Measurements from ENCODE around the gene EIF4G1. TPM values are rescaled to one million over a fixed set of nuclear protein-coding genes. Genes with fewer than 3 reads are reported as not detected.

EIF4G1 gene
- total RNA-seq, 1 experiment from 2014 or later: 321 TPM

DNA sequence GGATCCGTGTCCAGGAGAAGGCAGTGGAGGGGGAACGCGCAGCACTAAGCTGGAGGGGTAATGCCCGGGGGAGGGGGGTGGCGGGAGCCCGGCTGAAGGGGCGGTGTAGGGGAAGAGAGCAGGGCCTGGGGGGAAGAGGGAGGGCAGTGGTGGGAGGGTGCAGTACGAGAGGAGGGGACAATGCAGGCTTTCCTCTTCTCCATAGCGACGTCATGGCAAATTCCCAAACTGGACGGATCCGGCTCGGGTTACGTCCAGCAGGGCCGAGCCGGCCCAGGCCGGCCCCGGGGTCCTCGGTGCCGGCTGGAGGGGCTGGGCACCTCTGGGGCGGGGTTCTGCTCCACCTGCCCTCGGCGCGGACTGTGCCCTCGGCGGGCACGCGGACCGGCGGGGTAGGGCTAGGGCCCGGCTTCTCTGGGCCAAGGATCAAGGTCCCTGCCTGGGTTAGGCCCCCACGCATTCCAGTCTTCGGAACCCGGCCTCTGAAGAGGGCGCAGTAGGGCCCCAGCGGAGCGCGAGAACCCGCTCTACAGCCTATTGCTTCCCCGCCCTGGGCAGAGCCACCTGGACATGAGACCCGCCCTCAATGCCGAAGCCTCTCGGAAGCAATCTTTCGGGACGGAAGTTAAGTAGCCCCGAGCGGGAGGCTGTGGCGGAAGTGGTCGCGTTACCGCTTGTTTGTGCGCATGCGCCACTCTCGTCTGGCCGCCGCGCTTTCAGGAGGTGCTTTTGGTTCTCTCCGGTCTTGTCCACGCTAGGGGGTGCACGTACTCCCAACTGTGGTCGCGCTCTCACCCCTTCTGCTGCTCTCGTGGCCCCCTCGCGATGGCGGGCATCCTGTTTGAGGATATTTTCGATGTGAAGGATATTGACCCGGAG is 48.5 kb downstream of the EIF4G1 start:
- peak; percentile 96 for DNase-seq (ENCODE audit: low read depth)

DNA sequence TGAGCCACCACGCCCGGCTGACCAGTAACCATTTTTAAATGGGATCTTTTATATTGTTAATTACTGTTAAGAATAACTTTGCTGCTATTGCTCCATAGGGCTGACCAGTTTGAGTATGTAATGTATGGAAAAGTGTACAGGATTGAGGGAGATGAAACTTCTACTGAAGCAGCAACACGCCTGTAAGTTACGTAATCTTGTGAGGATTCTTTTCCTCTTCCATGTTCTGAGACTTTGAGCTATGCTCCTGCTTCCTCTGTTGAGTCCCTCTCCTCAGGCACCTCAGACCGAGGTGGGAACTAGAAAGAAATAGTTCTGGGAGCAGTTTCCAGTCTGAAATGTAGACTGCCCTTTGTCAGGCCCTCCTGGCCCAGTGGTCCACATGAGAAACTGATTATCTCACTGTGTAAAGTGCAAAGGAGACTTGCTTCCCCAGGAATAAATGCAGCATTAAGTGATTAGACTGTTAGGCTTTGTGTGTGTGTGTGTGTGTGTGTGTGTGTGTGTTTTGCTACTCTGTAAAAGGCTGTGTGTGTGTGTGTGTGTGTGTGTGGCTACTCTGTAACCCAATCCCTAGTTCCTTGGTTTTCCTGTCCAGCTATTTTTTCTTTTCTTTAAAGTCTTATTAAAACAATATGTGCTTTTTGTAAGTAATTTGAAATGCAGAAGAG is 52.3 kb downstream of the EIF4G1 start:
- peak; percentile 44 for DNase-seq (ENCODE audit: low read depth)

DNA sequence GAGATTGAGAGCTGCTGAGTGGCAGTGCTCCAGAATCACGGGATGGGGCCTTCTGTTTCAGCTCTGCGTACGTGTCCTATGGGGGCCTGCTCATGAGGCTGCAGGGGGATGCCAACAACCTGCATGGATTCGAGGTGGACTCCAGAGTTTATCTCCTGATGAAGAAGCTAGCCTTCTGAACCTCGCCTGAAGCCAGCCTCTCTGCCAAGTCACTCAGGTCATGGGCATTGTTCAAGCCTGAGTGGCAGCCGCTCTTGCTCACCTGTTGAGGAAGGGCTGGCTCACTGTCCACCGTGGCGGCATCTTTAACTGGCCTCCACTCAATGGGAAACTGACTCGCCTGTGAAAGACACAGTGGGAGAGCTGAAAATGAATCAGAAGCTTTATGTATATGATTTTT is 53.7 kb downstream of the EIF4G1 start:
- DNase-seq (ENCODE audit: low read depth): no peak

DNA sequence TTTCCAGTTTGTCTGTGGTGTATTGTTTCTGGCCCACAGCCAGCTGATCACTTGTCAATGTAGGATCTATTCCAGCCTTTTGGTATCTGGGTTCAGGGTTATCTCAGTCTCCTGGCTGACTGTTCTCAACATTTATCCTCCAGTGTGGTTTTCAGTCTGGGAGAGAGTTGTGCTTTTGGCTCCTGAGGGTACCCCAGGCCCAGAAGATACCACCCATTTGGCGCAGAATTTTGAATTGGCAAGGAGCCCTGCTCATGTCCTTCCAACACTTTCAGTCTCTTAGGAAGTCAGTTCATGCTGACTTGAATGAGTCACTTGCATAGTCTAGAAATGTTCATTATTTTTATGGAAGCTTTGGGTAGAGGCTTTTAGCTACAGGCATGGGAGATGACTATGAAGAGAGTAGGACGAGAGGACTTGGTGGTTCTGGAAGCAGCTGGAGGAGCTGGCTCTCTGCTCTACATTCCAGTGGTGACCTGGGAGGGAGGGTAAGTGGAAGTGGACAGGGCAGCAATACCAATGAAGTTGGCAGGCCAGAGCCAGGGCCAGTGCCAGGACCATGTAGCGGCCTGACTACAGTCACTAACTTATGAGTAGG is 54.3 kb downstream of the EIF4G1 start:
- peak; percentile 71 for DNase-seq (ENCODE audit: low read depth)

DNA sequence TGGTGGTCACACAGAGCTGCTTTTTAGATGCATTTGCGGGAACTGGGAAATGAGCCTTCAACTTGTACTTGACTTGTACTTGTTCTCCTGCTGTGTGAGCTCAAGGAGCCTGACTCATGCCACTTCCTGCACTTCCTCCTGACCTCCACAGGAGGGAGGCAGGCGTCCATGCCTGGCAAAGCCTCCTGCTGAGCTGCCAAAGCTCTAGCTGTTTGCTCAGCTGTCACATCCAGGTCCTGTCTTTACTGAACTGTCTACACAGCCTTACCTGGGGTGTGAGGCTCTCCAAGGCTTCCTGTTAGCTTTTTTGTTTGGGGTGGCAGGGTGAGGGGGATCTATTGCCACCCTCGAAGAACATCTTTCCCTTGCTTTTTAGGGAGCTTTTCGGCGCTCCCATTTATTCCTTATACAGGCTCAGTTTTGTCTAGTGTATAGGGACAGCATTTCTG is 57.2 kb downstream of the EIF4G1 start:
- DNase-seq (ENCODE audit: low read depth): peak; percentile 89

DNA sequence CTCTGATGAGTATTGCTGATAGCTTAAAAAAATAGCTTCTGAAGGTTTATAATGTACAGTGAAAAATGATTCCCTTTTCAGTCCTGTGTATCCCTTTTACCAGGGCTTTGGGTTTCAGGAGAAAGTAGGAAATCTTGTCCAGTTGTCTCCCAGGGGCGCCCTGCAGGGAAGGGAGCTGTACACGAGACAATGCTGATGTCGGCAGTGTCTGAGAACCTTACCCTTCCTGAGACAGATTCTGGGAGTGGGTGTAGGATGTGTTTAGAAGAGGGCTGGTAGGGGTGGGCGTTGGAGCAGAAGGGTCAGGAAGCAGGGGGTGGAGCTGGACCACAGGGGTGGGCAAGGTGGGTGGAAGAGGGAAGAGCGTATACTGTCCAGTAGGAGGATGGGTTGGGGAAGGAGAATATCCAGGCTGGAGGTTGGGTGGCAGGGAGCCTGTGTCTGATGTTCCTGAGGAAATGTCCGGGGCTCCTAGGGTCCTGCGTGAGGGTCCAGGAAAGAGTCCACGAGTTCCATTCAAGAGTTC is 58.0 kb downstream of the EIF4G1 start:
- DNase-seq (ENCODE audit: low read depth): no peak

DNA sequence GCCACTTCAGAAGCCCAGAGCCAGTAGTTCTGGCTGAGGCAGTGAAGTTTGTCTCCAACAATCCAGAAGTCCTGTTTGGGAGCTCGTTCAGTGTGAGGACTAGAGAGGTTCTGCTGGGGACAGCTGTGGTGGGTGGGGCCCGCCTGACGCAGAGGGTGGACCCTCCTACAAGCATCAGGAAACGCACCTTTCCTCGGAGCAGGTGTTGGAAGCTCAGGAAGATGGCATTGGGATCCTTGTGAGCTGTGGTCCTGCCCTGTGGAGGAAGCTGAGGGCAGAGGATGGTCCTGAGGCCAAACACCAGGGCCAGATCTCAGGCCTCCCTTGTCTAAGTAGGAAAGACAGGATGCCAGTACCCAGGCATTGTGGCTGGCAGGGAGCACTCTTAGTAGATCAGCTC is 58.5 kb downstream of the EIF4G1 start:
- DNase-seq (ENCODE audit: low read depth): no peak

DNA sequence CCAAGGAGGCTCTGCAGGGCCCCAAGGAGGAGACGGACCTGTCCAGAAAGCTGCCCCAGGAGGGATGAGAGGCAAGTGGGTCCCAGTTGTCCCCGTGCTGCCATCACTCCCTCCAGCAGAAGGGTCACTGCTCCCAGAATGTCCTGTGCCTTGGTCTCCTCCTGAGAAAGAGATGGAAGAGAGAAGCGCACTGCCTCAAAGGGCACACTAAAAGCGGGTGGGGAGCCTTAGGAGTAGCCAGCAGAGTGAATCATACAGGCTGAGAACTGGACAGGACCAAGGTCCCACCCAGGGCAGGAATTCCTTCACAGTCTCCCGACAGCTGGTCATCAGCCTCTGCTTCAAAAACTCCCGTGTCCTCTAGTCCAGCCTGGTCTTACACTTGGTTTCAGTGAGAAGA is 59.0 kb downstream of the EIF4G1 start:
- DNase-seq (ENCODE audit: low read depth): peak; percentile 61

DNA sequence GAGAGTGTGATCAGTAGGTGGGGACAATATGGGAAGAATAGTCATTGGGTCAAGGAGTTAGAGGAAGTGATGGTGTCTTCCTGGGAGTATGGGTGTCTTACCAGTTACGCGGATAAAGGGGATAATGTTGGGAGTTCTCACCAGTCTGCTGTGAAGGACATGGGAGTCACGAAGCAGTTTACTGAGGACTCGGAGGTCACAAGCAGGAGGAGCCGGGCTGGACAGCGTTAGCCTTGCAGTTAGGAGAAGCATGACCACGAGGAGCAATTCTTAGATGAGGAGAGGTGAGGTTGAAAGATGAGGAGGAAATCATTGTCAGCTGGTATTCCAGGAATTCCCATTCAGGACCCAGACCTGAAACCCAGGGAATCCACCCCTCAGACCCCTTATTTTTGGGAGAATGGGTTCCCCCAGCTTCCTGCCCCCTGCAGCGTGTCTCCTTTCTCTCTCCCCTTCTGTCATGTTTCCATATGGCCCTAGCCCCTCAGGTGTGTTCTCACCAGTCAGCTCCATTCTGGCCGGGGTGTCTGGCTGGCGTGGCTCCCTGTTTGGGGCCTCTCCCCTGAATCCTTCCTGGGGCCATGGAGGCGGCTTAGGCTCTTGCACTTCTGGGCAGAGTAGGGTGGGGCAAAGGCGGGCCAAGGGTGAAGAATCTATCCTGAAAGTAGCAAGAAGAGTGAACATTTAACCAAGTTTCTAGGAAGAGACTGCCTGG is 61.5 kb downstream of the EIF4G1 start:
- DNase-seq (ENCODE audit: low read depth): no peak

DNA sequence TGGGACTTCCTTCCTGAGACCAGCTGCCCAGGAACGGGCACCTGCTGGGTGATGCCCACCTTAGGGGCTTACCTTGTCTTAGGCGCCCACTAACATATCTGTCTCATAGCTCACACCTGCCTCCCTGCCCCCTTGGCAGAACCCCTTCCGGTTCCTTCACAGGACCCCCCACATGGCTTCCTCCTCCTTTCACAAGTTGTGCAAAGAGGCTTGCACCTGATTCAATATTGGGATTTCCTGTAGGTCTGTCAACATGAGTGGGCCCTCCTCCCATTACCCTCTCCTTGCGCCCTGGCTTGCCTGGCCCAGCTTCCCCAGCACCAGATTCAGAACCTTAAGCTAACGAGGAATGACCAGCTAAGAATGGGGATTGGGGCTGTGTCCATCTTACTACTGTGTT is 63.0 kb downstream of the EIF4G1 start:
- no peak for DNase-seq (ENCODE audit: low read depth)

DNA sequence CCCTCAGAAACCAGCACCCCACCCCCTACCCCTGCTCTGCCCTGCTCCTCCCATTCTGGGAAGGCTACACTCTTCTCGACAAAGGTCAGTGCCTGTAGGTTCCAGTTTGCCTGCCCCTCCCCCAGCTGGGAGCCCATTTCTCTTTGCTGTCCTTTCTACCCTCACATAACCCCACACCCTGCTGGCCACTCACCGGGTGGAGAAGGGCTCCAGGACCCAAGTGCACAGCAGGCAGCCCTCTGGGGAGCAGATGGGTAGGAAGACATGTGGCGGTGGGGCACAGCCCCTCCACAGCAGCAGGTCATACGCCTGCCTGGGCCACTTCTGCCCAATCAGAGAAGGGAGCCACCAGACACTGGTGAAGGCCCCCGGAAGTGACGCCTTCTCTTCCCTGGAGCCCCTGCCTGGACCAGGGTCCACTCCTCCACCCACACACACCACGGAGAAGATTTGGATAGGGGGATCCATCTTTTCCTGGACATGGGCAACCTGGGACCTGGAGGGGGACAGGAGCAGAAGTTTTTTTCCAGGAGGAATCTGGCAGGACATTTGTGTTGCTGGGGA is 63.6 kb downstream of the EIF4G1 start, which contains the start of gene THPO:
Gene THPO, minus strand, starts transcription at position 326 of the 564 bp plus-strand sequence. CDS start 1,948 bp downstream, outside the sequence.
- DNase-seq (ENCODE audit: low read depth): no peak

DNA sequence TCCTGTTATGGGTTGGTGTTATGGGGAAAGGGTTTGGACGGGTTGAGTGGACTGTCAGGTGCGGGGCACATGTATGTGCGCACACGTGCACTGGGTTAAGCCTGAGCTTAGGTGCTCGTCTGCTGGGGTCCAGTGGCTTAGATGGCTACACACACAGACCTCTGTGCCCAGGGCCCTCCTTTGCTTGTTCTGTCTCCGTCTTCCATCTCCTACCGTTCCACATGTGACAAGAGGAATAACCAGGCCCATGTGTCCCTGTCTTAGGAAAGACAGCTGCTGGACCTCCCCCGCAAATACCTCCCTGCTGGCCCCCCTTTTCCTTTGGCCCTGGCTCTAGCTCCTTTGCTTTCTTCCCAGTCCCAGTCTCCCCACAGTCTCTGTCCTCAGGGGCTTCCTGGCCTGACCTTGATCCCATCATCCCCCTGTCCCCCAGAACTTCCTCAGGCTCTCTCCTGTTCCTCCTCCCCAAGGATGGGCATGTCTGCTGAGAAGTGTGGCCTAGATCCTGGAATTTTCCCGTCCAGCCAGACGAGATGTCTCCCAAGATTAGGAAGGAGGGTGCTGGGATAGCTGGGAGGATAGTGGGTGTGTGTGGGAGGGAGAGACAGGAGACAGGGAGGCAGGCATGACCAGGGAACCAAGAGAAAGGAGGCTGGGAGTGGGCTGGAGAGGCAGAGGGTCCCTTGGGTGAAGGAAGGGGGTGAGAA is 64.4 kb downstream of the EIF4G1 start:
- DNase-seq (ENCODE audit: low read depth): no peak

DNA sequence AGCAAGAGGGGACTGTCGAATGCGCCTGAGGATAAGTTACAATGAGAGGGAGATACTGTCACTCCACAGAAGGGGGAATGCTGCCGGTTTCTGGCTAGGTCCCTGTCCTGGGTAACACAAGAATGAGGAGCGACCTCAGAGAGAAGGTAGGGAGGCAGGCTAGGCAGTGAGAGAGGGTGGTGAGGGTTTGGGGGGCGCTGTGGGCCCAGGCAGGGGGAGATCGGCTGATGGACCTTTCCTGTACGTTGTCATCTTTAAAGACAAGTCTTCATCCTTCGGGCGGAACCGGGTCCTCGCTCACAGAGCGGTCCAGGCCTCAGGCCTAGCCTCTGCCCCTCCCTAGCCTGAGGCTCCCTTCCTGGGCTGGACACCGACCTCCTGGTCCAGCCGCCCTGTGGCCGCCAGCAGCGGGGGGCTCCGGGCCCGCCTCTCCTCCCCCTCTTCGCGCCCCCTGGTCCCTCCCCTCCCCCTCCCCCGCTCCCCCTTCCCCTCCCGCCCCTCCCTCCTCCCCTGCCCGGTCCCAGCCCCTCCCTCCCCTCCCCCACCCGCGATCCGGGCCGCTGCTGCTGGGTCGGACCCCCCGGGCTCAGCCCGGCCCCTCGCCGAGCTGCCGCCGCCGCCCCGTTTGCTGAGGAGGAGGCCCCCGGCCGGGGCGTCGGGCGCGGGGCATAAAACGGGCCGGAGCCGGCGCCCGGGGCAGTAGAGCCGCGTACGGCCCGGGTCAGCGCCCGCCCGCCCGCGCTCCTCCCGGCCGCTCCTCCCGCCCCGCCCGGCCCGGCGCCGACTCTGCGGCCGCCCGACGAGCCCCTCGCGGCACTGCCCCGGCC is 65.2 kb downstream of the EIF4G1 start, which contains the start of gene CHRD:
Gene CHRD, plus strand, starts transcription at position 697 of the 827 bp plus-strand sequence. CDS start 265 bp downstream, outside the sequence.
- DNase-seq (ENCODE audit: low read depth): no peak

DNA sequence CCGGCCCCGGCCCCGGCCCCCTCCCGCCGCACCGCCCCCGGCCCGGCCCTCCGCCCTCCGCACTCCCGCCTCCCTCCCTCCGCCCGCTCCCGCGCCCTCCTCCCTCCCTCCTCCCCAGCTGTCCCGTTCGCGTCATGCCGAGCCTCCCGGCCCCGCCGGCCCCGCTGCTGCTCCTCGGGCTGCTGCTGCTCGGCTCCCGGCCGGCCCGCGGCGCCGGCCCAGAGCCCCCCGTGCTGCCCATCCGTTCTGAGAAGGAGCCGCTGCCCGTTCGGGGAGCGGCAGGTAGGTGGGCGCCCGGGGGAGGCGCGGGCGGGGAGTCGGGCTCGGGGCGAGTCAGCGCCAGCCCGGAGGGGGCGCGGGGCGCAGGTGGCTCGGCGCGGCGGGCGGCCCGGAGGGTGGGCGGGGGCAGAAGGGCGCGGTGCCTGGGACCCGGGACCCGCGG is 65.8 kb downstream of the EIF4G1 start:
- DNase-seq (ENCODE audit: low read depth): peak; percentile 23

DNA sequence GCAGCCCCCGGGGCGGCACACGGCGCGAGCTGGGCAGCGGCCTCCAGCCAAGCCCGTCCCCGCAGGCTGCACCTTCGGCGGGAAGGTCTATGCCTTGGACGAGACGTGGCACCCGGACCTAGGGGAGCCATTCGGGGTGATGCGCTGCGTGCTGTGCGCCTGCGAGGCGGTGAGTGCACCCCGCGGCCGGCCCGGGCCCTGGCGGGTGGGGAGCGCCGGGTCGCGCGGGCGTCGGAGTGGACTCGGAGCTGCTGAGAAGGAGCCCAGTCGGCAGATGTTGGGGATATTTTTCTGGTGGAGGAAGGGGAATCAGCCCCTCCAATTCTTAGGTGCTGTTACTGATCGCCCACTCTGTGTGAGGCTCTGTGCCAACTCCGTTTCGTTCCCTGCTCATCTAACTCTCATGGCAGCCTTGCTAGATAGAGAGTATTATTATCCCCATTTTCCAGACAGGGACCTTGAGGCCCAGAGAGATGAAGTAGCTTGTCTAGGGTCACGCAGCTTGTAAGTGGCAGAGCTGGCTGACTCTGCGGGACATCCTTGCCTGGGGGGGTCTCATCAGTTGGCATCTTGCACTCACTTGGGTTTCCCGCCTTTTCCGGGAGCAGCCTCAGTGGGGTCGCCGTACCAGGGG is 66.3 kb downstream of the EIF4G1 start:
- no peak for DNase-seq (ENCODE audit: low read depth)

DNA sequence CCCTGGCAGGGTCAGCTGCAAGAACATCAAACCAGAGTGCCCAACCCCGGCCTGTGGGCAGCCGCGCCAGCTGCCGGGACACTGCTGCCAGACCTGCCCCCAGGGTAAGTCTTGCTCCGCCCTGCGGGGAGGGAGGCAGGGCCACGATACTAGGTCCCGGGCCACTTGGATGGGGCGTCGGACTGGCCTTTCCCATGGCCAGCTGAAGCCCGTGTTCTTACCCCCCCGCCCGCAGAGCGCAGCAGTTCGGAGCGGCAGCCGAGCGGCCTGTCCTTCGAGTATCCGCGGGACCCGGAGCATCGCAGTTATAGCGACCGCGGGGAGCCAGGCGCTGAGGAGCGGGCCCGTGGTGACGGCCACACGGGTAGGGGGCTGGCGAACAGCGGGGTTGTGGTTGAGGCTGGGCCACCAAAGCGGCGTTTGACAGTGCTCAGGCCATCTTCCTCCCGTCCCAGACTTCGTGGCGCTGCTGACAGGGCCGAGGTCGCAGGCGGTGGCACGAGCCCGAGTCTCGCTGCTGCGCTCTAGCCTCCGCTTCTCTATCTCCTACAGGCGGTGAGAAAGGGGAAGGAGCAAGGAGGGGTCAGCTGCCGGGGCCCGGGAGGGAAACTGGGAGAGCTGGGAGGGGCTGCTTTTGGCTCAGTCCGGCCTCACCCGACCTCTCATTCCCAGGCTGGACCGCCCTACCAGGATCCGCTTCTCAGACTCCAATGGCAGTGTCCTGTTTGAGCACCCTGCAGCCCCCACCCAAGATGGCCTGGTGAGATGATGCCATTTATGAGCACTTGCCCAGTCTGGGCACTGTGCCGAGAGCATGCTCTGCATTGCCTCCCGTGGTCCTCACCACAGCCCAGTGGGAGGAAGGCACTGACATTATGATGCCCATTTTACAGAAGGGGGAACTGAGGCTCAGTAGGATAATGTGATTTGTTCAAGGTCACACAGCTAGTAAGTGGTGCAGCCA is 67.1 kb downstream of the EIF4G1 start:
- no peak for DNase-seq (ENCODE audit: low read depth)

DNA sequence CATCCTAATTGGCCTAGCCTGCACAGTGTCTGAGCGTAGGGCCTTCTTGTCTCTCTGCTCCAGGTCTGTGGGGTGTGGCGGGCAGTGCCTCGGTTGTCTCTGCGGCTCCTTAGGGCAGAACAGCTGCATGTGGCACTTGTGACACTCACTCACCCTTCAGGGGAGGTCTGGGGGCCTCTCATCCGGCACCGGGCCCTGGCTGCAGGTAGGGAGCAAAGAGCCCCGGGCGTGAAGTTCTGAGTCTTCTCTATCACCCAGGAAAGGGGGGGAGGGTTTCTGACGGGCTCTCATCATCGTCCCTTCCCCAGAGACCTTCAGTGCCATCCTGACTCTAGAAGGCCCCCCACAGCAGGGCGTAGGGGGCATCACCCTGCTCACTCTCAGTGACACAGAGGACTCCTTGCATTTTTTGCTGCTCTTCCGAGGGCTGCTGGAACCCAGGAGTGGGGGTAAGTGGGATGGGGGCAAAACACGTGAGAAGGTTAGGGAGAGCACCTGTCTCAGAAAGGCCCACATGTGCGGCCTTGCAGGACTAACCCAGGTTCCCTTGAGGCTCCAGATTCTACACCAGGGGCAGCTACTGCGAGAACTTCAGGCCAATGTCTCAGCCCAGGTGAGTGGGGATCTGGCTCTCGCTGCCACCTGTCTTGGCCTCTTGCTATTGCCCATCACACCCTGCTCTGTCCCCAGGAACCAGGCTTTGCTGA is 68.1 kb downstream of the EIF4G1 start:
- DNase-seq (ENCODE audit: low read depth): no peak

Measured in LHCN-M2 (cell line).